ENCODE results near the gene BCAS3.
"Not testable (repeated sequence)": the region's sequence is repeated elsewhere in the genome, so short reads cannot be mapped to it uniquely, and the experiment has no call there.

BCAS3 gene

DNA sequence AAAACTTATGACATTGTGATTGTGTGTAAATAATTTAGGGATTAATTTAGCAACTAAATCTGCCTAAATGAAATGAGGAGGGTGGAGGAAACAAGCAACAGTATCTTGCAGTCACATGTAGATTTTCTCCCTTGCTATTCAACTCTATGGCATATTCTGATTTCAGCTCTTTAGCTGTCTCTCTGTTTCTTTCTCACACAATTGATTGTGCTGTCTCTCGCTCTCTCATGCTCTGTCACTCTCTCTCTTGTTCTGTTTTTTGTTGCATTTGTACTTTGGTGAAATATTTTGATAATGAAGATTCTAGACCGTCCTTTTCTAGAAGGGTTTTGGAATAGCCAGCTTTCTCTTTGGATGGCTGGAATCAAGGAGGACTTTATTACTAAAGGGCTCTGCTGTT lies 70.6 kb downstream of the BCAS3 start:
- no peak for DNase-seq

- no peak for DNase-seq
Observed at GRCh38 chr17:60749050-60749449, 71.4 kb downstream of the BCAS3 start.

- no peak for DNase-seq
Observed at GRCh38 chr17:60749708-60750107, 72.1 kb downstream of the BCAS3 start.

GRCh38 chr17:60750640-60751039 lies 73.0 kb downstream of the BCAS3 start:
- no peak for DNase-seq

DNA sequence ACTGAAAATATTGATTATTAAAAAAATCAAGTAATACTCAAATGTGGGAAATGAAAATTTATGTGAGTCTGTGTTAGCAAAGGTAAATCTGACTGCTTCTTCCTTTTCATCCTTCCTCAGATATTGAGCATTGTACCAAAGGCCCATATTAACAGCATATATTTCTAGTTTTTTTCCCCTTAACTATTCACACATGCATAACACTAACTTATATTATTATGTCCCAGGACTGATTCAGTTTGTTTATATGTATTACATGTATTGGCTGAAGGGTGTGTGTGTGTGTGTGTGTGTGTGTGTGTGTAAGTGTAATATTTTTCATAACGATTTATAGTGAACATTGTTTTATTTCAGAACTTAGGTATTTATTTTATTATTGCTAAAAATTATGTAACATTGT lies 74.2 kb downstream of the BCAS3 start:
- DNase-seq: no peak

- no peak for DNase-seq
Observed at GRCh38 chr17:60752873-60753577, 75.4 kb downstream of the BCAS3 start.

- DNase-seq: no peak
Observed at GRCh38 chr17:60754057-60754604, 76.5 kb downstream of the BCAS3 start.

DNA sequence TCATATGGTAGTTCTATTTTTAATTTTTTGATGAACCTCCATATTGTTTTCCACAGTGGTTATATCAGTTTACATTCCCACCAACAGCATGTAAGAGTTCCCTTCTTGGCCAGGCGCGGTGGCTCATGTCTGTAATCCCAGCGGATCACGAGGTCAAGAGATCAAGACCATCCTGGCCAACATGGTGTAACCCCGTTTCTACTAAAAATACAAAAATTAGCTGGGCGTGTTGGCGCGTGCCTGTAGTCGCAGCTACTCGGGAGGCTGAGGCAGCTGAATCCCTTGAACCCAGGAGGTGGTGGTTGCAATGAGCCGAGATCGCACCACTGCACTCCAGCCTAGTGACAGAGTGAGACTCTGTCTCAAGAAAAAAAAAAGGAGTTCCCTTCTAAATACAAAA lies 79.1 kb downstream of the BCAS3 start:
- not testable (repeated sequence) for DNase-seq

- DNase-seq: no peak
Observed at GRCh38 chr17:60757437-60757836, 79.8 kb downstream of the BCAS3 start.

DNA sequence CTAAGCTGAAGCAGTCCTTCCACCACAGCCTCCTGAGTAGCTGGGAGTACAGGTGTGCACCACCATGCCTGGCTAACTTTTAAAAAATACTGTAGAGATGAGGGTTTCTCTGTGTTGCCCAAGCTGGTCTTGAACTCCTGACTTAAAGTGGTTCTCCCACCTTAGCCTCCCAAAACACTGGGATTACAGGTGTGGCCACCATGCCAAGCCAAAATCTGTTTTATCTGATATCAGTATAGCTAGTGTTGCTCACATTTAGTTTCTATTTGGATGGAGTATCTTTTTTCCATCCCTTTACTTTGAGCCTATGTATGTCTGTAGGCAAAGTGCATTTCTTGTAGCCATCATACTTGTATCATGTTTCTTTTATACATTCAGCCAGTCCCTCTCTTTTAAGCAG lies 82.1 kb downstream of the BCAS3 start:
- no peak for DNase-seq

DNA sequence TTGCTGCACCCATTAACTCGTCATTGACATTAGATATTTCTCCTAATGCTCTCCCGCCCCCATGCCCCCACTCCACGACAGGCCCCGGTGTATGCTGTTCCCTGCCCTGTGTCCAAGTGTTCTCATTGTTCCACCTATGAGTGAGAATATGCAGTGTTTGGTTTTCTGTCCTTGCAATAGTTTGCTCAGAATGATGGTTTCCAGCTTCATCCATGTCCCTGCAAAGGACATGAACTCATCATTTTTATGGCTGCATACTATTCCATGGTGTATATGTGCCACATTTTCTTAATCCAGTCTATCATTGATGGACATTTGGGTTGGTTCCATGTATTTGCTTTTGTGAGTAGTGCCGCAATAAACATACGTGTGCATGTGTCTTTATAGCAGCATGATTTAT lies 83.7 kb downstream of the BCAS3 start:
- DNase-seq: not testable (repeated sequence)

GRCh38 chr17:60766778-60767190 lies 89.1 kb downstream of the BCAS3 start:
- DNase-seq: no peak

DNA sequence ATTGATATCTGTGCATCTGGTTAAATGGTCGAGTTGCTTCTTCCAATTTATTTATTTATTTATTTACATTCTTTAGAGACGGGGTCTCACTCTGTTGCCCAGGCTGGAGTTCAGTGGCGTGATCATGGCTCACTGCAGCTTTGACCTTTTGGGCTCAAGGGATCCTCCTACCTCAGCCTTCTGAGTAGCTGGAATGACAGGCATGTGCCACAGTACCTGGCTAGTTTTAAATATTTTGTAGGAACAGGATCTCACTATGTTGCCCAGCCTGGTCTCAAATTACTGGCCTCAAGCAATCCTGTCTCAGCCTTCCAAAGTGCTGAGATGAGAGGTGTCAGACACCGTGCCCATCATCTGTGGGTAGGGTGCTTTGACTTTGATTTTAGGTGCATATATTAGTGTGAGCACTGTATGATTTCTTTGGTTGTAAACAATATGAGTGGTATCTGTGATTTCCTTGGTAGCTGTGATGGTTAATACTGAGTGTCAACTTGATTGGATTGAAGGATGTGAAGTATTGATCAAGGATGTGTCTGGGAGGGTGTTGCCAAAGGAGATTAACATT lies 90.2 kb downstream of the BCAS3 start:
- DNase-seq: no peak

DNA sequence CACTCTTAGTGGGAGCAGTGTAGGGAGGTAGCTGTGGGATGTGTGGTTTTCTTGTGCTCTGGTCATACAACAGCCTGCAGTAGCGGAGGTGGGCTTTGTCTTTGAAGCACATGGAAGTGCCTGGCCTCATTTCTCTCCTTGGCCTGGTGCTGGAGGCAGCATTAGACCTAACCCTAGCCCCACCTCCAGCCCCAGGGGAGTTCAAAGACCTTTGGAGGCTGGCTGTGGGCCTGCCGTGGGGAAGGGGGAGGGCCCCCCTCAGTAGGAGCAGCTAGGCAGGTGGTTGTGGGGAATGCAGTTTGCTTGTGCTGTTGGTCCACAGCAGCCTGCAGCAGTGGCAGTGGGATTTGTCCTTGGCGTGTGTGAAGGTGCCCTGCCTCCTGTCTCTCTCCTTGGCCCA lies 91.7 kb downstream of the BCAS3 start:
- DNase-seq: no peak

- DNase-seq: no peak
Observed at GRCh38 chr17:60770946-60771422, 93.3 kb downstream of the BCAS3 start.

DNA sequence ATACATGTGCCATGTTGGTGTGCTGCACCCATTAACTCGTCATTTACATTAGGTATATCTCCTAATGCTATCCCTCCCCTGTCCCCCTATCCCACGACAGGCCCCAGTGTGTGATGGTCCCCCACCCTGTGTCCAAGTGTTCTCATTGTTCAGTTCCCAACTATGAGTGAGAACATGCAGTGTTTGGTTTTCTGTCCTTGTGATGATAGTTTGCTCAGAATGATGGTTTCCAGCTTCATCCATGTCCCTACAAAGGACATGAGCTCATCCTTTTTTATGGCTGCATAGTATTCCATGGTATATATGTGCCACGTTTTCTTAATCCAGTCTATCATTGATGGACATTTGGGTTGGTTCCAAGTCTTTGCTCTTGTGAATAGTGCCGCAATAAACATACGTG lies 94.0 kb downstream of the BCAS3 start:
- not testable (repeated sequence) for DNase-seq

DNA sequence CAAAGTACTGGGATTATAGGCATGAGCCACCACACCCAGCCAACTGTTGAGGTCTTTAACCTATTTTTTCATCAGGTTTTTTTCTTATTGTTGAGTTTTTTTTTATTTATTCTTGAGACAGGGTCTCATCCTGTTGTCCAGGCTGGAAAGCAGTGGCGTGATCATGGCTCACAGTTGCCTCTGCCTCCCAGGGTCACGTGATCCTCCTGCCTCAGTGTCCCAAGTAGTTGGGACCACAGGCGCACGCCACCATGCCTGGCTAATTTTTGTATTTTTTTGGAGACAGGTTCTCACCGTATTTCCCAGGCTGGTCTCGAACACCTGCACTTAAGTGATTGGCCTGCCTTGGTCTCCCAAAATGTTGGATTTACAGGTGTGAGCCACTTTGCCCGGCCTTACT lies 95.9 kb downstream of the BCAS3 start:
- DNase-seq: no peak

DNA sequence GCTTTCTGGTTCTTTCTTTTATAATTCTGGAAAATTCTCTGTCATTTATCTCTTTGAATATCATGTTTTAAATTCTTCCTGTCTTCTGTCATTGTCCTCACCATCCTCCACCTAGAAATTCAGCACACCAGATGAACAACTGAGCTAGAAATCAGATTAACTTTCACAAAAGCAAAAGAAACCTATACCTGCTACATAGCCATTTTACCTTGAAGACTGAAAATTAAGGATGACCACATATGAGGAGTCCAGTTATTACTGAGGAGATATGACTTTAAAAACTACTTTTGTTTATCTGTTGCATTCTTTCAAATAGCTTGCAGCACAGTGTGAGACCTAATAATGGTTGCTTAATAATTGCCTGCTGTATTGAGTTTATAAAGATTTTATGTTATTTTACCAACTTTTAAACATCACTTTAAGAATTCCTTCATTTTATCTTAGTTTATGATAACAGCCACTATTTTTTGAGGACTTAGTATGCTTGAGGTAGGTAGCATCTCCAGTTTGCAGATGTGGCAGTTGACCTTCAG lies 104.3 kb downstream of the BCAS3 start:
- DNase-seq: no peak

GRCh38 chr17:60782742-60783141 lies 105.1 kb downstream of the BCAS3 start:
- DNase-seq: no peak

GRCh38 chr17:60790205-60790604 lies 112.6 kb downstream of the BCAS3 start:
- no peak for DNase-seq

- no peak for DNase-seq
Observed at GRCh38 chr17:60792250-60792898, 114.7 kb downstream of the BCAS3 start.

DNA sequence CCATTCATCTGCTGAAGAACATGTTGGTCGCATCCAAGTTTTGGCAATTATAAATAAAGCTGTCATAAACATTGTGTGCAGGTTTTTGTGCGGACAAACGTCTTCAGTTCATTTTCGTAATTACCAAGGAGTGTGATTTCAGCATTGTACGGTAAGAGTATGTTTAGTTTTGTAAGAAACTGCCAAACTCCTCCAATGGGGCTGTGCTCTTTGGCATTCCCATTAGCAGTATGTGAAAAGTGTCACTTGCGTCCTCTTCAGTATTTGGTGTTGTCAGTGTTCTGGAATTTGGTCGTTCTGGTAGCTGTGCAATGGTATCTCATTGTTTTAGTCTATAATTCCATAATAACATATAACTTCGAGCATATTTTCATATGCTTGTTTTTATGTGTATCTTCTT lies 120.9 kb downstream of the BCAS3 start:
- no peak for DNase-seq

DNA sequence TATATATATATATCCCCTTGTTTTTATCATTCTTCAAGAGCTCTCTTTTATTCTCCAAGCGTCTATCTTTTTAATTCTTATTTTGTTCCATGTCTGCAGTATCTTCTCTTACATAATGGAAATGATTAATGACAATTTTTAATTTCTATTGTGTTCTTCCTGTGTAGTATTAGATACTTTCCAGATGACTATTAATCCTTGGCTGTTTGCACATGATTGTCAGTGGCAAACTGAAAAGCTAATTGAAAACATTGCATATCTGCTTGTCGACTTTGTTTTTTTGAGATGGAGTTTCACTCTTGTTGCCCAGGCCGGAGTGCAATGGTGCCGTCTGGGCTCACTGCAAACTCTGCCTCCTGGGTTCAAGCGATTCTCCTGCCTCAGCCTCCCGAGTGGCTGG lies 124.7 kb downstream of the BCAS3 start:
- no peak for DNase-seq

DNA sequence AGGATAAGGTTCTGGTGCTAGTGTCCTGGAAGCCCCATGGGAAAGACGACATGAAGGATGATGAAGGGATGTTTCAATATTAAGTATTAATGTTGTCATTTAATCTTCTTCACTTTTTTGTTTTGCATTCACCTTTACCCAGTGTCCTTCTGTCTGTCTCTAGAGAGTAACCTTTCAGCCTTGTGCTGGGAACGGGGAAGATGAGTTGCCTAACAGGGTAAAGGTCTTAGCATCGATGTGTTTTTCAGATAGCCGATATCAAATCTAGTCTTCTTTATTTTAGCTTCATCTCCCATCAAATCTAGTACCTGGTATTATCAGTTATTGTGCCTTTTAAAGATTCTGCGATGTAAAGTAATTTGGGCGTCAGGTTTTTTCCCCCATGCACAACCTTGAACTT lies 125.4 kb downstream of the BCAS3 start:
- DNase-seq: no peak

Measured in fibroblast of skin of right quadriceps (primary cell).